Measurements from ENCODE around the gene TPST2.

The TPST2 gene

DNA sequence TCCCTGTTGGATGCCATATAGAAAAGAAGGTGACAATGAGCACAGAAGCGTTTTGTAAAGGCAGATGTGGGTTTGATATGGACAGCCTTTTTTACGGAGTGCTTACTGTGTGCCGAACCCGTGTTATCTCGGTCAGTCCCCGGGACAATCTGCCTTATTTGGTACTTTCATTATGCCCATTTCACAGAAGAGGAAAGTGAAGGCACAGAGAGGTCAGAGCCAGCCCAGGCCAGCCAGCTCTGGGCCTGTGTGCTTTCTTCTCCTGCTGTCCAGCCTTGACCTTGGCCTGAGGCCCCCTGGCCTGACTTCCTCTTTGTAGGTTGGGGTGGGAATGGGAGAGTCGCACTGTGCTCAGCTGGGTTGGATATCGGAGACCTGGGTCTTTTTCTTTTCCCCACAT is 28.5 kb upstream of the TPST2 start:
- H2AFZ ChIP-seq (ENCODE audit: insufficient read depth, low read length, poor library complexity), result no peak overlapping the region
- H4K8ac ChIP-seq (ENCODE audit: low read depth, low read length), result no peak overlapping the region
- no peak for DNase-seq
- no peak overlapping the region for H2AK5ac ChIP-seq (ENCODE audit: low read length)
- H3K79me1 ChIP-seq (ENCODE audit: low read length), result no peaks in the 10 kb centered on the region
- H3K27ac ChIP-seq (ENCODE audit: low read depth, low read length), result no peak overlapping the region
- no peak overlapping the region for H4K91ac ChIP-seq (ENCODE audit: low read depth, low read length)
- H2BK12ac ChIP-seq (ENCODE audit: low read length), result no peak overlapping the region
- no CpG with 5 or more reads among the region's 8 CpGs for WGBS (ENCODE audit: extremely low coverage, insufficient coverage, insufficient read length)
- H3K14ac ChIP-seq (ENCODE audit: low read length), result no peak overlapping the region
- H3K9ac ChIP-seq (ENCODE audit: low read length), result no peak overlapping the region
- H3K4me1 ChIP-seq (ENCODE audit: control insufficient read depth in 1 of 2, insufficient read depth in 2 of 2, low read length in 2 of 2), result no peaks in the 10 kb centered on the region
- H4K12ac ChIP-seq (ENCODE audit: low read depth, low read length), result no peak overlapping the region
- no peaks in the 10 kb centered on the region for H3K36me3 ChIP-seq (ENCODE audit: control insufficient read depth in 1 of 2, insufficient read depth in 2 of 2, low read length in 2 of 2)
- no peaks in the 10 kb centered on the region for H3K27me3 ChIP-seq (ENCODE audit: insufficient read depth, low read length)
- no peak overlapping the region for H3K4ac ChIP-seq (ENCODE audit: low read depth, low read length)
- H3K23ac ChIP-seq (ENCODE audit: low read length), result no peak overlapping the region
- H2BK120ac ChIP-seq (ENCODE audit: insufficient read depth, low read length, poor library complexity), result no peak overlapping the region
- no peak overlapping the region for H3K4me2 ChIP-seq (ENCODE audit: low read length)
- no peak overlapping the region for H3K18ac ChIP-seq (ENCODE audit: low read length)
- no peaks in the 10 kb centered on the region for H3K79me2 ChIP-seq (ENCODE audit: control insufficient read depth, insufficient read depth, low read length, poor library complexity)
- no peak overlapping the region for H2BK5ac ChIP-seq (ENCODE audit: low read depth, low read length, poor library complexity)
- peaks cover 2% of the 10 kb centered on the region for H3K9me3 ChIP-seq (ENCODE audit: insufficient read depth, low read depth, low read length)
- H3K4me3 ChIP-seq (ENCODE audit: low read depth, low read length), result peak overlapping the region; percentile 0

DNA sequence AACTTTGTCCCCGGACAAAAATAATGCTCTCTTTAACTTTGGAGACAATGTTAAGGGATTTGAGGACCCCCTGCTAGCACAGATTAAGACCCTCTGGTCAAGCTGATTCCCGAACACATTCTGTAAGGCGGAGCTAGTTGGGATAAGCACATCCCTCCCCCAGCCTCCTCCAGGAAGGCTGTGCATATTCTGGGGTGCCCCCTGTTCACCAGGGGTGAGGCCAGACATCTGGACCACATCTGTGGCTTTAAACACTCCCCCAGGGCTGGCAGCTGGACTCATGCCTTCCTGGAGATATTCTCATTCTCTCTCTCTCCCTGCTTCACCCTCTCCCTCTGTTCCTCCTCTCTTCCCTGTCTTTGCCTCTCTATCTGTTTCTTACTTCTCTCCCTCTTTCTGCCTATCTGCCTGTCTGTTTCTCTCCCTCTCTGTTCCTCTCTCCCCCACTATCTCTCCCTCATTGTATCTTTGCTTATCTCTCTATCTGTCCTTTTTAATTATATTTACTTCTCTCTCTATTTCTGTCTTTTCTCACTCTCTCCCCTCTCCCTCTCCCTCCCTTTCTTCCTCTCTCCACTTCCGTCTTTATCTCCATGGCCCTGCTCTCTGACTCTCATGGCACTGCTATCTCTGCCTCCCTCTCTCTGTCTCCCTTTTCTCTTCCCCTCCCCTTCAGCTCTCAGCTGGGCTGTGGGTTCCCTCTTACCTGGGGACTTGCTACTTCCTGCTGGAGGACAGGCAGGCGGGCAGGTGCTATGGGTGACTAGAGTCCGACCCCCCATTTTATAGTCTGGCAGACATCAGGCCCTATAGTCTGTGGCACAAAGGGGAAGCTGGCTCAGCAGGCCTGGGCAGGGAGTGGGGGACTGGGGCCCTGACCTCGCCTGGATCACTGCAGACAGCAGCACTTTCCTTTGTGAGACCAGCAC is 27.6 kb upstream of the TPST2 start, which contains the start of gene CRYBB1:
CRYBB1 (minus strand) TSS at position 757 of the 929 bp plus-strand sequence. CDS start 1,708 bp downstream, outside the sequence.
- no peak within 1 kb of the TSS for H3K4me2 ChIP-seq (ENCODE audit: low read length)
- no peaks in the 10 kb centered on the region for H3K36me3 ChIP-seq (ENCODE audit: control insufficient read depth in 1 of 2, insufficient read depth in 2 of 2, low read length in 2 of 2)
- WGBS (ENCODE audit: extremely low coverage, insufficient coverage, insufficient read length), result no CpG with 5 or more reads among the region's 7 CpGs
- no peak within 1 kb of the TSS for H4K91ac ChIP-seq (ENCODE audit: low read depth, low read length)
- H3K14ac ChIP-seq (ENCODE audit: low read length), result no peak within 1 kb of the TSS
- no peak within 1 kb of the TSS for H2BK5ac ChIP-seq (ENCODE audit: low read depth, low read length, poor library complexity)
- DNase-seq, result no peak
- no peak within 1 kb of the TSS for H3K27ac ChIP-seq (ENCODE audit: low read depth, low read length)
- H3K27me3 ChIP-seq (ENCODE audit: insufficient read depth, low read length), result no peaks in the 10 kb centered on the region
- no peak within 1 kb of the TSS for H3K4ac ChIP-seq (ENCODE audit: low read depth, low read length)
- no peak within 1 kb of the TSS for H2BK12ac ChIP-seq (ENCODE audit: low read length)
- H3K9me3 ChIP-seq (ENCODE audit: insufficient read depth, low read depth, low read length), result peaks cover 2% of the 10 kb centered on the region
- no peaks in the 10 kb centered on the region for H3K79me1 ChIP-seq (ENCODE audit: low read length)
- H3K79me2 ChIP-seq (ENCODE audit: control insufficient read depth, insufficient read depth, low read length, poor library complexity), result no peaks in the 10 kb centered on the region
- H3K9ac ChIP-seq (ENCODE audit: low read length), result no peak within 1 kb of the TSS
- H3K18ac ChIP-seq (ENCODE audit: low read length), result no peak within 1 kb of the TSS
- no peak within 1 kb of the TSS for H4K8ac ChIP-seq (ENCODE audit: low read depth, low read length)
- no peak within 1 kb of the TSS for H3K23ac ChIP-seq (ENCODE audit: low read length)
- peak within 1 kb of the TSS; percentile 0 for H3K4me3 ChIP-seq (ENCODE audit: low read depth, low read length)
- no peak within 1 kb of the TSS for H2BK120ac ChIP-seq (ENCODE audit: insufficient read depth, low read length, poor library complexity)
- no peak within 1 kb of the TSS for H4K12ac ChIP-seq (ENCODE audit: low read depth, low read length)
- no peak within 1 kb of the TSS for H2AK5ac ChIP-seq (ENCODE audit: low read length)
- no peaks in the 10 kb centered on the region for H3K4me1 ChIP-seq (ENCODE audit: control insufficient read depth in 1 of 2, insufficient read depth in 2 of 2, low read length in 2 of 2)
- H2AFZ ChIP-seq (ENCODE audit: insufficient read depth, low read length, poor library complexity), result no peak within 1 kb of the TSS

- no peak for DNase-seq
- no peak overlapping the region for H3K9ac ChIP-seq (ENCODE audit: low read length)
- H3K18ac ChIP-seq (ENCODE audit: low read length), result no peak overlapping the region
- H3K36me3 ChIP-seq (ENCODE audit: control insufficient read depth in 1 of 2, insufficient read depth in 2 of 2, low read length in 2 of 2), result no peaks in the 10 kb centered on the region
- no peak overlapping the region for H3K27ac ChIP-seq (ENCODE audit: low read depth, low read length)
- H3K4me3 ChIP-seq (ENCODE audit: low read depth, low read length), result no peak overlapping the region
- peaks cover 2% of the 10 kb centered on the region for H3K9me3 ChIP-seq (ENCODE audit: insufficient read depth, low read depth, low read length)
- no peak overlapping the region for H4K12ac ChIP-seq (ENCODE audit: low read depth, low read length)
- H3K4ac ChIP-seq (ENCODE audit: low read depth, low read length), result no peak overlapping the region
- no CpG with 5 or more reads among the region's 2 CpGs for WGBS (ENCODE audit: extremely low coverage, insufficient coverage, insufficient read length)
- no peaks in the 10 kb centered on the region for H3K79me1 ChIP-seq (ENCODE audit: low read length)
- no peak overlapping the region for H2BK5ac ChIP-seq (ENCODE audit: low read depth, low read length, poor library complexity)
- no peak overlapping the region for H3K14ac ChIP-seq (ENCODE audit: low read length)
- H4K91ac ChIP-seq (ENCODE audit: low read depth, low read length), result no peak overlapping the region
- H3K79me2 ChIP-seq (ENCODE audit: control insufficient read depth, insufficient read depth, low read length, poor library complexity), result no peaks in the 10 kb centered on the region
- no peak overlapping the region for H2BK12ac ChIP-seq (ENCODE audit: low read length)
- H2AK5ac ChIP-seq (ENCODE audit: low read length), result no peak overlapping the region
- no peak overlapping the region for H4K8ac ChIP-seq (ENCODE audit: low read depth, low read length)
- H2BK120ac ChIP-seq (ENCODE audit: insufficient read depth, low read length, poor library complexity), result no peak overlapping the region
- no peaks in the 10 kb centered on the region for H3K27me3 ChIP-seq (ENCODE audit: insufficient read depth, low read length)
- H2AFZ ChIP-seq (ENCODE audit: insufficient read depth, low read length, poor library complexity), result no peak overlapping the region
- no peak overlapping the region for H3K4me2 ChIP-seq (ENCODE audit: low read length)
- H3K4me1 ChIP-seq (ENCODE audit: control insufficient read depth in 1 of 2, insufficient read depth in 2 of 2, low read length in 2 of 2), result no peaks in the 10 kb centered on the region
- no peak overlapping the region for H3K23ac ChIP-seq (ENCODE audit: low read length)
These were observed 26.7 kb upstream of the TPST2 start for GRCh38 chr22:26616650-26617049.

- 100% methylated on average over 1 of the region's 11 CpGs for WGBS (ENCODE audit: extremely low coverage, insufficient coverage, insufficient read length)
- Histone ChIP-seq H3K36me3 (ENCODE audit: control insufficient read depth in 1 of 2, insufficient read depth in 2 of 2, low read length in 2 of 2) (no peaks in the 10 kb centered on the region), H4K12ac (ENCODE audit: low read depth, low read length) (no peak overlapping the region)
These were observed 26.0 kb upstream of the TPST2 start for GRCh38 chr22:26615830-26616435.

More at GRCh38 chr22:26615830-26616435, 26.0 kb upstream of the TPST2 start:
- H3K4me3 ChIP-seq (ENCODE audit: low read depth, low read length), result no peak overlapping the region
- H3K4me1 ChIP-seq (ENCODE audit: control insufficient read depth in 1 of 2, insufficient read depth in 2 of 2, low read length in 2 of 2), result no peaks in the 10 kb centered on the region
- H3K79me1 ChIP-seq (ENCODE audit: low read length), result no peaks in the 10 kb centered on the region
- H3K79me2 ChIP-seq (ENCODE audit: control insufficient read depth, insufficient read depth, low read length, poor library complexity), result no peaks in the 10 kb centered on the region
- DNase-seq, result no peak
- H2BK5ac ChIP-seq (ENCODE audit: low read depth, low read length, poor library complexity), result no peak overlapping the region
- no peak overlapping the region for H3K9ac ChIP-seq (ENCODE audit: low read length)
- H2AK5ac ChIP-seq (ENCODE audit: low read length), result no peak overlapping the region
- no peak overlapping the region for H4K8ac ChIP-seq (ENCODE audit: low read depth, low read length)
- H3K9me3 ChIP-seq (ENCODE audit: insufficient read depth, low read depth, low read length), result peaks cover 2% of the 10 kb centered on the region
- no peak overlapping the region for H3K4ac ChIP-seq (ENCODE audit: low read depth, low read length)
- H3K4me2 ChIP-seq (ENCODE audit: low read length), result no peak overlapping the region
- H3K18ac ChIP-seq (ENCODE audit: low read length), result no peak overlapping the region
- H4K91ac ChIP-seq (ENCODE audit: low read depth, low read length), result no peak overlapping the region
- no peak overlapping the region for H3K27ac ChIP-seq (ENCODE audit: low read depth, low read length)
- no peak overlapping the region for H3K23ac ChIP-seq (ENCODE audit: low read length)
- no peaks in the 10 kb centered on the region for H3K27me3 ChIP-seq (ENCODE audit: insufficient read depth, low read length)
- no peak overlapping the region for H2BK120ac ChIP-seq (ENCODE audit: insufficient read depth, low read length, poor library complexity)
- H2AFZ ChIP-seq (ENCODE audit: insufficient read depth, low read length, poor library complexity), result no peak overlapping the region
- H3K14ac ChIP-seq (ENCODE audit: low read length), result no peak overlapping the region
- no peak overlapping the region for H2BK12ac ChIP-seq (ENCODE audit: low read length)

All from trophoblast cell (in vitro differentiated cells and primary cell).